OCI-LY3 (cell line): Measurements from ENCODE around the gene ZNF165.

Experiments used
- H2AFZ ChIP-seq: fragments of 200-600, 300-600 bp; shearing (Covaris generic); 2 replicates; pipeline ENCODE4 v1.6.0; 2014; ENCODE audit warnings: antibody characterized with exemption, low read depth, low read length
- H3K27ac ChIP-seq: fragments of 200-600, 300-600 bp; sonication (generic); 2 replicates; pipeline ENCODE4 v1.5.1; 2014; ENCODE audit warnings: mild to moderate bottlenecking, low read length, moderate library complexity, mixed read lengths
- H3K27me3 ChIP-seq: fragments of 200-600, 300-600 bp; sonication (generic); 2 replicates; pipeline ENCODE4 v1.6.1; 2014; ENCODE audit warnings: low read depth, low read length, mixed read lengths
- H3K36me3 ChIP-seq: fragments of 200-600, 300-600 bp; sonication (generic); replicated peaks from 2 replicates; pipeline ENCODE3; 2014; ENCODE audit warnings: low read depth, low read length, mixed read lengths
- H3K4me1 ChIP-seq: fragments of 300-600, 200-600 bp; sonication (generic); 2 replicates; pipeline ENCODE4 v1.6.1; 2014; ENCODE audit warnings: low read length, mixed read lengths
- H3K4me2 ChIP-seq: fragments of 200-600, 300-600 bp; sonication (generic); 2 replicates; pipeline ENCODE4 v1.6.1; 2014; ENCODE audit warnings: low read length, mixed read lengths
- H3K4me3 ChIP-seq: fragments of 300-600, 200-600 bp; sonication (generic); 2 replicates; pipeline ENCODE4 v1.5.1; 2014; ENCODE audit warnings: antibody characterized with exemption, mild to moderate bottlenecking, low read length, moderate library complexity
- H3K79me2 ChIP-seq: fragments of 300-600, 200-600 bp; shearing (Covaris generic); 2 replicates; pipeline ENCODE4 v1.6.1; 2014; ENCODE audit warnings: mild to moderate bottlenecking, low read length, mixed read lengths
- H3K9ac ChIP-seq: fragments of 300-600, 200-600 bp; shearing (Covaris generic); 2 replicates; pipeline ENCODE4 v1.6.0; 2014; ENCODE audit warnings: mild to moderate bottlenecking, low read length, moderate library complexity
- H3K9me3 ChIP-seq: fragments of 200-600, 300-600 bp; shearing (Covaris generic); 2 replicates; pipeline ENCODE4 v1.6.1; 2014; ENCODE audit warnings: low read length, mixed read lengths; ENCODE audit not compliant: insufficient read depth
- H4K20me1 ChIP-seq: fragments of 200-600, 300-600 bp; sonication (generic); 2 replicates; pipeline ENCODE4 v1.6.1; 2016; ENCODE audit warnings: low read length, mixed read lengths; ENCODE audit not compliant: insufficient read depth
- CTCF ChIP-seq: fragments of 200-600, 300-600 bp; sonication (generic); IDR thresholded peaks from 2 replicates; pipeline ENCODE4 v1.5.1; 2014; ENCODE audit warnings: antibody characterized with exemption, low read length, low read depth
- EZH2phosphoT487 ChIP-seq: fragments of 200-600 bp; shearing (Covaris generic); IDR thresholded peaks from 2 replicates; pipeline ENCODE4 v1.6.1; 2018; ENCODE audit warnings: antibody characterized with exemption, mixed run types, low read depth

Gene ZNF165

GRCh38 chr6:28124350-28124970, 44.1 kb downstream of the ZNF165 start, which contains the start of gene ZSCAN16:
ZSCAN16 (plus strand) TSS chr6:28124609; CDS start chr6:28125444, 835 bp downstream.
- Histone ChIP-seq H3K27ac (peak within 1 kb of the TSS; percentile 26; the same call in 1 of the 2 replicates), H3K4me2 (peak within 1 kb of the TSS; percentile 94), H4K20me1 (peaks cover 56% of the 10 kb centered on the region), H3K9ac (peak within 1 kb of the TSS; percentile 48), H3K27me3 (no peaks in the 10 kb centered on the region), H3K36me3 (peaks cover 23% of the 10 kb centered on the region), H2AFZ (no peak within 1 kb of the TSS), H3K9me3 (no peaks in the 10 kb centered on the region), H3K4me3 (peak within 1 kb of the TSS; percentile 92), H3K79me2 (peaks cover 68% of the 10 kb centered on the region), H3K4me1 (peaks cover 19% of the 10 kb centered on the region)
- TF ChIP-seq CTCF = no peak
- no peak for TF ChIP-seq EZH2phosphoT487

- Histone ChIP-seq H3K27ac (peak overlapping the region; percentile 18; the same call in 1 of the 2 replicates), H4K20me1 (peaks cover 60% of the 10 kb centered on the region), H3K4me3 (peak overlapping the region; percentile 92), H3K9me3 (no peaks in the 10 kb centered on the region), H3K79me2 (peaks cover 73% of the 10 kb centered on the region), H3K9ac (peak overlapping the region; percentile 48), H3K36me3 (peaks cover 25% of the 10 kb centered on the region), H3K4me2 (peak overlapping the region; percentile 94), H3K27me3 (no peaks in the 10 kb centered on the region), H2AFZ (no peak overlapping the region), H3K4me1 (peaks cover 19% of the 10 kb centered on the region)
- TF ChIP-seq CTCF (no peak), EZH2phosphoT487 (no peak)
Observed at GRCh38 chr6:28124971-28125353, 44.6 kb downstream of the ZNF165 start.

DNA sequence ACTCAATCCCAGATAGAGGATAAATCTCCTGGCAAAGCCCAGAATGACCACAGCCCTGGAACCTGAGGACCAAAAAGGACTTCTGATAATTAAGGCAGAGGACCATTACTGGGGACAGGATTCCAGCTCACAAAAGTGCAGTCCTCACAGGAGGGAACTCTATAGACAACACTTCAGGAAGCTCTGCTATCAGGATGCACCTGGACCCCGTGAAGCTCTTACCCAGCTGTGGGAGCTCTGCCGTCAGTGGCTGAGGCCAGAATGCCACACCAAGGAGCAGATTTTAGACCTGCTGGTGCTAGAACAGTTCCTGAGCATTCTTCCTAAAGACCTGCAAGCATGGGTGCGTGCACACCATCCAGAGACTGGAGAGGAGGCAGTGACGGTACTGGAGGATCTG, 45.0 kb downstream of the ZNF165 start:
- peak overlapping the region; percentile 92 for H3K4me3 ChIP-seq

More for the DNA sequence above, 45.0 kb downstream of the ZNF165 start:
- H3K79me2 ChIP-seq = peaks cover 77% of the 10 kb centered on the region
- H3K4me1 ChIP-seq = peaks cover 19% of the 10 kb centered on the region
- 0 out of 2 replicates have a peak overlapping the region, but pooled peaks have one; percentile 48 for H3K9ac ChIP-seq
- no peak overlapping the region for H2AFZ ChIP-seq
- H3K27me3 ChIP-seq = no peaks in the 10 kb centered on the region
- peaks cover 64% of the 10 kb centered on the region for H4K20me1 ChIP-seq
- peaks cover 24% of the 10 kb centered on the region for H3K36me3 ChIP-seq
- TF ChIP-seq EZH2phosphoT487 (no peak), CTCF (no peak)
- 0 out of 2 replicates have a peak overlapping the region, but pooled peaks have one; percentile 26 for H3K27ac ChIP-seq
- H3K4me2 ChIP-seq = peak overlapping the region; percentile 94
- no peaks in the 10 kb centered on the region for H3K9me3 ChIP-seq
